ENCODE measurements around the gene CAMK4.

DNA sequence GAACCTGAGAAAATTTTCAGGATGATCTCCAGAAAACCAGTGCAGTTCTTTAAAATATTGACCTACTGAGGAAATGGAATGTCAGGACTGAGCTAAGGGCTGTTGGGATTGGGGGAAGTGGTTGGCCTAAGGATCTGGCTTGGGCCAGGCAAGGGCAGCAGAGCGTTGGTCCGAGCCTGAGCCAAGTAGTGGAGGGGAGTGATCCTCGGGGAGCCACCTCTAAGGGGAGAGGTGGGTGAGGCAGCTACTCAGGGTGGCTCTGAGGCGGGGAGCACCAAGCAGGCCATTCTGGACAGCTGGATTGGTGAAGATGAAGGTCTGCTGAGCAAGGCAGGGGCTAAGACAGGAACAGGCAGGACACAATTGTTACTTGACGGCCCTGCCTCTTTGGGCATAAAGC, 11.5 kb downstream of the CAMK4 start:
- TF ChIP-seq, protein P1, sequence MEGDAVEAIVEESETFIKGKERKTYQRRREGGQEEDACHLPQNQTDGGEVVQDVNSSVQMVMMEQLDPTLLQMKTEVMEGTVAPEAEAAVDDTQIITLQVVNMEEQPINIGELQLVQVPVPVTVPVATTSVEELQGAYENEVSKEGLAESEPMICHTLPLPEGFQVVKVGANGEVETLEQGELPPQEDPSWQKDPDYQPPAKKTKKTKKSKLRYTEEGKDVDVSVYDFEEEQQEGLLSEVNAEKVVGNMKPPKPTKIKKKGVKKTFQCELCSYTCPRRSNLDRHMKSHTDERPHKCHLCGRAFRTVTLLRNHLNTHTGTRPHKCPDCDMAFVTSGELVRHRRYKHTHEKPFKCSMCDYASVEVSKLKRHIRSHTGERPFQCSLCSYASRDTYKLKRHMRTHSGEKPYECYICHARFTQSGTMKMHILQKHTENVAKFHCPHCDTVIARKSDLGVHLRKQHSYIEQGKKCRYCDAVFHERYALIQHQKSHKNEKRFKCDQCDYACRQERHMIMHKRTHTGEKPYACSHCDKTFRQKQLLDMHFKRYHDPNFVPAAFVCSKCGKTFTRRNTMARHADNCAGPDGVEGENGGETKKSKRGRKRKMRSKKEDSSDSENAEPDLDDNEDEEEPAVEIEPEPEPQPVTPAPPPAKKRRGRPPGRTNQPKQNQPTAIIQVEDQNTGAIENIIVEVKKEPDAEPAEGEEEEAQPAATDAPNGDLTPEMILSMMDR (IDR thresholded peaks at IDR 0.05) = no peak
- TF ChIP-seq ELF4 (CRISPR knock-in tag; IDR thresholded peaks at IDR 0.05; ENCODE audit: low read depth) = no peak
- TF ChIP-seq MXD4 (CRISPR knock-in tag; IDR thresholded peaks at IDR 0.05; ENCODE audit: borderline replicate concordance) = no peak
- no peak for TF ChIP-seq NFE2L1 (CRISPR knock-in tag; IDR thresholded peaks at IDR 0.05)
- TF ChIP-seq TEAD4 (CRISPR knock-in tag; IDR thresholded peaks at IDR 0.05) = no peak
- TF ChIP-seq ATF3 (CRISPR knock-in tag; conservative IDR thresholded peaks at IDR 0.05) = no peak
- TF ChIP-seq, protein P2, sequence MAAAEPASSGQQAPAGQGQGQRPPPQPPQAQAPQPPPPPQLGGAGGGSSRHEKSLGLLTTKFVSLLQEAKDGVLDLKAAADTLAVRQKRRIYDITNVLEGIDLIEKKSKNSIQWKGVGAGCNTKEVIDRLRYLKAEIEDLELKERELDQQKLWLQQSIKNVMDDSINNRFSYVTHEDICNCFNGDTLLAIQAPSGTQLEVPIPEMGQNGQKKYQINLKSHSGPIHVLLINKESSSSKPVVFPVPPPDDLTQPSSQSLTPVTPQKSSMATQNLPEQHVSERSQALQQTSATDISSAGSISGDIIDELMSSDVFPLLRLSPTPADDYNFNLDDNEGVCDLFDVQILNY (CRISPR knock-in tag; IDR thresholded peaks at IDR 0.05) = no peak
- TF ChIP-seq, protein P3, sequence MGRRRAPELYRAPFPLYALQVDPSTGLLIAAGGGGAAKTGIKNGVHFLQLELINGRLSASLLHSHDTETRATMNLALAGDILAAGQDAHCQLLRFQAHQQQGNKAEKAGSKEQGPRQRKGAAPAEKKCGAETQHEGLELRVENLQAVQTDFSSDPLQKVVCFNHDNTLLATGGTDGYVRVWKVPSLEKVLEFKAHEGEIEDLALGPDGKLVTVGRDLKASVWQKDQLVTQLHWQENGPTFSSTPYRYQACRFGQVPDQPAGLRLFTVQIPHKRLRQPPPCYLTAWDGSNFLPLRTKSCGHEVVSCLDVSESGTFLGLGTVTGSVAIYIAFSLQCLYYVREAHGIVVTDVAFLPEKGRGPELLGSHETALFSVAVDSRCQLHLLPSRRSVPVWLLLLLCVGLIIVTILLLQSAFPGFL (CRISPR knock-in tag; IDR thresholded peaks at IDR 0.05; ENCODE audit: borderline replicate concordance) = no peak
- TF ChIP-seq SP1 (CRISPR knock-in tag; conservative IDR thresholded peaks at IDR 0.05) = no peak
